Heart left ventricle (tissue), 16 donors: Measurements from ENCODE around the gene GPALPP1. TPM values are rescaled to one million over a fixed set of nuclear protein-coding genes. Genes with fewer than 3 reads are reported as not detected.

Experiments used
- ATAC-seq, 4 donors: fragments of 200-7000 bp; cut with Tn5 transposase; one replicate each; pipeline ENCODE4 v1.9.1; 2020 to 2022; ENCODE audit warnings: moderate library complexity in 4 of 4, mild to moderate bottlenecking in 3 of 4, moderate number of reproducible peaks in 1 of 4
- DNase-seq, 5 donors: peaks; one replicate each; pipeline ENCODE4 v3.0.0-alpha.2; 2020
- H3K27ac ChIP-seq, 12 donors: fragments of 200-600 bp; sonication (generic) in 4 of 12; one replicate each; pipeline versions ENCODE4 v1.5.0 to v1.8.0; 2016 to 2022; ENCODE audit warnings: mild to moderate bottlenecking in 2 of 12
- H3K27me3 ChIP-seq, 9 donors: fragments of 200-600 bp; sonication (generic) in 2 of 9; one replicate each; pipeline versions ENCODE4 v1.5.1 to v1.8.0; 2016 to 2022; ENCODE audit warnings: mild to moderate bottlenecking in 3 of 9
- H3K36me3 ChIP-seq, 9 donors: fragments of 200-600 bp; sonication (generic) in 2 of 9; one replicate each; pipeline versions ENCODE4 v1.5.0 to v1.8.0; 2018 to 2022; ENCODE audit warnings: mild to moderate bottlenecking in 2 of 9
- H3K4me1 ChIP-seq, 12 donors: fragments of 200-600 bp; sonication (generic) in 4 of 12; one replicate each; pipeline versions ENCODE4 v1.5.0 to v1.8.0; 2016 to 2022; ENCODE audit warnings: mild to moderate bottlenecking in 3 of 12
- H3K4me3 ChIP-seq, 12 donors: fragments of 200-600 bp; sonication (generic) in 4 of 12; one replicate each; pipeline versions ENCODE4 v1.5.0 to v1.8.0; 2017 to 2022; ENCODE audit warnings: mild to moderate bottlenecking in 9 of 12, moderate library complexity in 4 of 12
- H3K9me3 ChIP-seq, 12 donors: fragments of 200-600 bp; sonication (generic) in 4 of 12; one replicate each; pipeline versions ENCODE4 v1.5.0 to v1.8.0; 2016 to 2022; ENCODE audit warnings: mild to moderate bottlenecking in 1 of 12
- CTCF ChIP-seq, 12 donors: fragments of 200-600 bp; sonication (generic) in 4 of 12; IDR thresholded peaks; one replicate each; pipeline versions ENCODE4 v1.5.0 to v1.8.0; 2018 to 2022; ENCODE audit warnings: antibody characterized with exemption in 12 of 12, mild to moderate bottlenecking in 5 of 12
- POLR2A ChIP-seq, 2 donors: fragments of 450-650 bp; IDR thresholded peaks; one replicate each; pipeline ENCODE4 v1.6.1; 2017; ENCODE audit warnings: antibody characterized with exemption in 2 of 2, mild to moderate bottlenecking in 2 of 2, moderate library complexity in 2 of 2
- WGBS, 4 donors: extraction: QIAGEN DNeasy Blood & Tissue Kit in 2 of 4; methylation state at CpG; one replicate each; pipeline versions ENCODE4 v1.1.5 to v1.1.7; 2013 to 2018; 5-methylcytosine and 5-hydroxymethylcytosine counted together
- intact Hi-C, 10 donors: fragments of 100-400 bp; cut with DNase I; formaldehyde crosslinking; loops; one replicate each; pipeline versions ENCODE4 v1.11.1 to v1.14.2; 2022
- polyA plus RNA-seq, 2 donors: library from polyadenylated mRNA; stranded (reverse); fragments of 200-250 nt; gene quantifications; one replicate each; pipeline ENCODE4 v1.2.3, GENCODE V29; 2013
- total RNA-seq, 9 donors: library from RNA; depleted of rRNA in 2 of 9; stranded (reverse); fragments of >200 nt in 2 of 9; fragmentation: NEBNext Ultra II Directional in 3 of 9; extraction: Animal tissue kit (Norgen Biotek cat#: 25700) in 3 of 9; gene quantifications; one replicate each; pipeline versions ENCODE4 v1.1.0 to v1.2.4, GENCODE V29; 2016 to 2023
- donor health status: ischemic (EF 13 %, LVEDD 7.1; RV severe dilation, severe dysfunction).
- donor health status: healthy with polysubstance abuse.
- donor health status: DM: no; HTN: yes; CAD: no.
- donor health status: DM: no; HTN: no; CAD: no.
- donor health status: ischemic (EF 25% LVEDD 6.9; RV normal size, moderate dysfunction).
- donor health status: ischemic (EF 25% LVEDD 5.7; RV mildly dilated, moderate dysfunction).
- donor health status: healthy.
- donor health status: DM: yes; HTN: yes; CAD: no.
- donor health status: ischemic (EF 35%, LVEDD 5.7; RV mildly dilated, moderate dysfunction).
- donor health status: nonischemic (EF 11% LVEDD 7.7; RV severe dilation, severe dysfunction).
- donor health status: DM: yes; HTN: yes; CAD: no.
- donor health status: PGD.
- donor health status: ischemic (EF 29% LVEDD 5.4; RV normal size, mild dysfunction).
- donor health status: nonischemic (EF 23%, LVEDD 6.1; RV moderate dilation, normal function).

GPALPP1 gene
- total and polyA plus RNA-seq, 11 donors = 5.4 to 16.1 (median 12.2) TPM

DNA sequence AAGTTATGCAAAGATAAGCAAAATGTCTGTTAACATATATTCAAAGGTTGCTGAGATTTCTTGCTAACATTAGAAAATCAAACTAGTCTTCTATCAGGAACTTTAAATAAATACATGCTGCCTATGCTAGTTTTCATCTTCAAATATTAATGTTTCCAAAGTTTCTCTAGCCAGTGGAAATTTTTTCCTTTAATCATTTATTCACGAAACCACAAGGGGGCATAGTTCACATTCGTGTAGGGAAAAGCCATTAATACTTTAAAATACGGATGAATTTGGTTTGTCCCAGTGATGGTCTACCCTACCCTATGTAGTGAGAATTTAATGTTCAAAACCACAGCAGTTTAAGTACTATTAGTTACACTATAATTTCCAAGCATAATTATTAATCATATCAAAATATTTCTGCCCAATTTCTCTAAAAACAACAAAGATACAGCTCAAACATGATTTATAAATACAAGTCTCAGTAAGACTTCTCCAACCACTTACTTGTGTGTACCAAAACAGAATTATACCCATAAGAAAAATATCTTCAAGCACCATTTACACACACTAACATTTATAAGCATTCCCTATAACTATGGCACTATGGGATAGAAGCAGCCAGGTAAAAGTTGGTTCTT is 16.3 kb upstream of the GPALPP1 start:
- Histone ChIP-seq H3K4me1 (peaks cover 0 to 27% (median 6%) of the 10 kb centered on the region in 12 donors), H3K36me3 (peaks cover 0 to 27% (median 18%) of the 10 kb centered on the region in 9 donors), H3K9me3 (no peaks in the 10 kb centered on the region), H3K27ac (no peak overlapping the region), H3K4me3 (no peak overlapping the region), H3K27me3 (no peaks in the 10 kb centered on the region)
- ATAC-seq (no peak), DNase-seq (no peak)
- 3 to 14% (median 5%) methylated on average over 3 of the region's 3 CpGs for WGBS, 4 donors
- no peak for TF ChIP-seq POLR2A (IDR thresholded peaks at IDR 0.05)
- peak; percentile 48 to 73 (median 62) for TF ChIP-seq CTCF (IDR thresholded peaks at IDR 0.05)
- intact Hi-C loops = loop anchor here in 8 of 10 donors (2.0 to 10.0 kb wide), 7 partner anchors 56 to 1068 kb away; partner anchors contain the start of gene TSC22D1 (in 2 of the 8)

- intact Hi-C loops = loop anchor here in 8 of 10 donors (5.0 to 10.0 kb wide), 6 partner anchors 57 to 1069 kb away; partner anchors contain the start of gene TSC22D1 (in 2 of the 8)
- DNase-seq (peak in 4 of 5 donors; percentile 40 to 57 (median 54)), ATAC-seq (peak; percentile 10 to 70 (median 58))
- no peaks in the 10 kb centered on the region for H3K9me3 ChIP-seq
- WGBS, 4 donors = 63 to 69% (median 66%) methylated on average over 9 of the region's 9 CpGs
- peaks cover 0 to 39% (median 29%) of the 10 kb centered on the region in 9 donors for H3K36me3 ChIP-seq
- H3K27ac ChIP-seq = peak overlapping the region in 2 of 12 donors; percentile 22 to 35
- no peaks in the 10 kb centered on the region for H3K27me3 ChIP-seq
- H3K4me3 ChIP-seq = no peak overlapping the region
- H3K4me1 ChIP-seq = peaks cover 0 to 26% (median 6%) of the 10 kb centered on the region in 12 donors
- no peak for TF ChIP-seq POLR2A (IDR thresholded peaks at IDR 0.05)
- no peak for TF ChIP-seq CTCF (IDR thresholded peaks at IDR 0.05)
Measured at GRCh38 chr13:44974056-44974793, 15.1 kb upstream of the GPALPP1 start.

- no peak overlapping the region for H3K4me3 ChIP-seq
- H3K9me3 ChIP-seq = no peaks in the 10 kb centered on the region
- DNase-seq (no peak), ATAC-seq (no peak)
- H3K36me3 ChIP-seq = peaks cover 0 to 56% (median 47%) of the 10 kb centered on the region in 9 donors
- WGBS, 4 donors = 81 to 89% (median 85%) methylated on average over 3 of the region's 3 CpGs
- no peaks in the 10 kb centered on the region for H3K27me3 ChIP-seq
- intact Hi-C loops = loop anchor here in 4 of 10 donors (10.0 kb wide), 2 partner anchors 329 to 1071 kb away; no protein-coding TSS in a partner anchor
- H3K27ac ChIP-seq = no peak overlapping the region
- no peak for TF ChIP-seq CTCF (IDR thresholded peaks at IDR 0.05)
- TF ChIP-seq POLR2A (IDR thresholded peaks at IDR 0.05) = no peak
- H3K4me1 ChIP-seq = peaks cover 0 to 20% (median 6%) of the 10 kb centered on the region in 12 donors
Measured at GRCh38 chr13:44976196-44976595, 13.1 kb upstream of the GPALPP1 start.
